Skeletal muscle tissue (tissue), 2 donors: ENCODE results near the gene DIAPH3. TPM values are rescaled to one million over a fixed set of nuclear protein-coding genes. Genes with fewer than 3 reads are reported as not detected.

Experiments
- small RNA-seq: library from RNA; depleted of rRNA; stranded (forward); fragments of <200 nt; gene quantifications from one replicate; pipeline ENCODE3, GENCODE V24; 2014
- total RNA-seq: library from RNA; depleted of rRNA; stranded (reverse); fragments of >200 nt; gene quantifications from one replicate; pipeline ENCODE4 v1.2.3, GENCODE V29; 2014

DIAPH3 gene
- total RNA-seq, 1 donor from 2014 or later: 3.7 TPM

Small RNAs within 50 kb of the gene (small RNA-seq; reads per million reads assigned to genes)
- gene RN7SL375P (not detected), gene RNY4P28 (0.46 reads per million, percentile 58 among the genes with 10 or more reads in this experiment)

Other genes starting within 250 kb of the DIAPH3 start
- gene TDRD3, start 233.3 kb upstream of the DIAPH3 start, total RNA-seq: 61.6 TPM